PC-9 (cell line): Measurements from ENCODE around the gene OCA2.

Experiments used
- CTCF ChIP-seq: fragments of 200-600 bp; sonication (generic); conservative IDR thresholded peaks from 2 replicates; pipeline ENCODE4 v1.6.1; 2017; ENCODE audit warnings: mixed run types, antibody characterized with exemption, mild to moderate bottlenecking, moderate library complexity
- EZH2 ChIP-seq: fragments of 200-600 bp; sonication (generic); IDR thresholded peaks from 2 replicates; pipeline ENCODE4 v1.8.0; 2017; ENCODE audit warnings: antibody characterized with exemption, low read depth

GRCh38 chr15:28006116-28006905 lies 92.8 kb downstream of the OCA2 start:
- TF ChIP-seq CTCF (no peak), EZH2 (no peak)
